Endometrium (tissue), 2 donors: Measurements from ENCODE around the gene HS2ST1.
A peak's percentile ranks its signal among the peaks of the same experiment; 100 is the strongest.
"Not testable (repeated sequence)": the region's sequence is repeated elsewhere in the genome, so short reads cannot be mapped to it uniquely, and the experiment has no call there.

ENCODE experiments used
- FAIRE-seq: peaks from 2 replicates; lab custom pipeline; 2012; peaks lifted over from hg19 to GRCh38; lab: Jason Lieb, UNC
- donor health status: control.
- donor health status: control.

The HS2ST1 gene

GRCh38 chr1:86914601-86914997, at the start of gene HS2ST1:
TSS of gene HS2ST1 (plus strand) at chr1:86914635.
- FAIRE-seq = no peak

- no peak for FAIRE-seq
Observed at GRCh38 chr1:86865973-86866637, 48.3 kb upstream of the HS2ST1 start.

- no peak for FAIRE-seq
Observed at GRCh38 chr1:86866665-86867064, 47.8 kb upstream of the HS2ST1 start.

- not testable (repeated sequence) for FAIRE-seq
Observed at GRCh38 chr1:86867278-86867677, 47.2 kb upstream of the HS2ST1 start.

GRCh38 chr1:86868477-86868876, 46.0 kb upstream of the HS2ST1 start:
- FAIRE-seq = no peak

- no peak for FAIRE-seq
Observed at GRCh38 chr1:86871001-86871400, 43.4 kb upstream of the HS2ST1 start.

- FAIRE-seq = no peak
Observed at GRCh38 chr1:86872086-86872485, 42.3 kb upstream of the HS2ST1 start.

GRCh38 chr1:86875722-86876121, 38.7 kb upstream of the HS2ST1 start:
- FAIRE-seq = no peak

GRCh38 chr1:86887479-86888162, 26.8 kb upstream of the HS2ST1 start:
- no peak for FAIRE-seq

GRCh38 chr1:86888327-86888726, 26.1 kb upstream of the HS2ST1 start:
- FAIRE-seq = no peak

GRCh38 chr1:86899401-86899800, 15.0 kb upstream of the HS2ST1 start:
- not testable (repeated sequence) for FAIRE-seq

- FAIRE-seq = no peak
Observed at GRCh38 chr1:86905875-86906274, 8.6 kb upstream of the HS2ST1 start.

GRCh38 chr1:86906419-86906818, 8.0 kb upstream of the HS2ST1 start:
- FAIRE-seq = no peak

- no peak for FAIRE-seq
Observed at GRCh38 chr1:86912281-86912900, 2.0 kb upstream of the HS2ST1 start.

GRCh38 chr1:86913399-86913895, 988 bp upstream of the HS2ST1 start:
- peak; percentile 4 for FAIRE-seq

GRCh38 chr1:86913896-86914600, 387 bp upstream of the HS2ST1 start, which contains the start of gene SELENOF:
TSS of gene SELENOF (minus strand) at chr1:86914126. CDS start at chr1:86914111, 15 bp downstream.
- FAIRE-seq = peak; percentile 99

- no peak for FAIRE-seq
Observed at GRCh38 chr1:86914998-86915736, 732 bp downstream of the HS2ST1 start.

- FAIRE-seq = no peak
Observed at GRCh38 chr1:86915737-86916235, 1.4 kb downstream of the HS2ST1 start.

GRCh38 chr1:86916752-86917151, 2.3 kb downstream of the HS2ST1 start:
- peak; percentile 39 for FAIRE-seq

GRCh38 chr1:86922445-86922844, 8.0 kb downstream of the HS2ST1 start:
- FAIRE-seq = no peak

- no peak for FAIRE-seq
Observed at GRCh38 chr1:86924324-86924960, 10.0 kb downstream of the HS2ST1 start.
